Testis (tissue), 2 donors: ENCODE measurements around the gene KIF26A.

ENCODE experiments used
- POLR2A ChIP-seq: fragments of 450-650 bp; IDR thresholded peaks from one replicate; pipeline ENCODE4 v1.6.1; 2017; ENCODE audit warnings: antibody characterized with exemption, mild to moderate bottlenecking, moderate library complexity
- TF ChIP-seq, protein P1 (sequence below), 3 experiments: fragments of 450-650 bp in 2 of 3; fragments of 200-600 bp in 1 of 3; sonication (generic) in 1 of 3; IDR thresholded peaks; one replicate each; pipeline ENCODE4 v1.5.1; 2016 to 2019; ENCODE audit warnings: antibody characterized with exemption in 3 of 3, mild to moderate bottlenecking in 2 of 3, moderate library complexity in 1 of 3

DNA sequence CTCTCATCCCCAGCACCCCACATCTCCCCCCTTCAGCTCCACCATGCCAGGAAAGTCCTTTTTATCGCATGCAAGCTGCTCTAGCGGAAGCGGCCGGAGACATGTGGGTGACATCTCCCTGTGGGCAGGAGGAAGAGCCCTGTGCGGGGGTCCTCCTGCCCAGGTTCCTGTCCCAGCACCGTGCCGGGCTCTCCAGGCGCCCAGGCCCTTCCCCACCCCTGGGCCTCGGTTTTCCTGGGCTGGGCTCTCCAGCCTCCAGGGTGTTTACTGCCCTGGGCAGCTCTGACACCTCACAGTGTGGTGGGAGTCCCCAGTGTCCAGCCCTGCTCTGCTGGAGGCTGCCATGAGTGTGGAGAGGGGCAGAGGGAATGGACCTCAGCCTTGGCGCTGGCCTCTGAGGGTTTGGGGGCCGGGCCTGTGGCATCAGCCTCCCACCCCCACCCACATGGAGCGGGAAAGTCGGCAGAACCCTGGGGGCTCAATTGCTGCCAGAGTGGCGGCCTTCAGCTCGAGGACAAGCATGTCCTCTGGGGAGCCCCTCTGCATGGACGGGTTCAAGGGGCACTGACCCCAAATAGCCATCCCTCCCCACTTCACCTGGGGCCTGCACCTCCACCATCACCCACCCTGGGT lies 36.0 kb upstream of the KIF26A start:
- TF ChIP-seq, protein P1, sequence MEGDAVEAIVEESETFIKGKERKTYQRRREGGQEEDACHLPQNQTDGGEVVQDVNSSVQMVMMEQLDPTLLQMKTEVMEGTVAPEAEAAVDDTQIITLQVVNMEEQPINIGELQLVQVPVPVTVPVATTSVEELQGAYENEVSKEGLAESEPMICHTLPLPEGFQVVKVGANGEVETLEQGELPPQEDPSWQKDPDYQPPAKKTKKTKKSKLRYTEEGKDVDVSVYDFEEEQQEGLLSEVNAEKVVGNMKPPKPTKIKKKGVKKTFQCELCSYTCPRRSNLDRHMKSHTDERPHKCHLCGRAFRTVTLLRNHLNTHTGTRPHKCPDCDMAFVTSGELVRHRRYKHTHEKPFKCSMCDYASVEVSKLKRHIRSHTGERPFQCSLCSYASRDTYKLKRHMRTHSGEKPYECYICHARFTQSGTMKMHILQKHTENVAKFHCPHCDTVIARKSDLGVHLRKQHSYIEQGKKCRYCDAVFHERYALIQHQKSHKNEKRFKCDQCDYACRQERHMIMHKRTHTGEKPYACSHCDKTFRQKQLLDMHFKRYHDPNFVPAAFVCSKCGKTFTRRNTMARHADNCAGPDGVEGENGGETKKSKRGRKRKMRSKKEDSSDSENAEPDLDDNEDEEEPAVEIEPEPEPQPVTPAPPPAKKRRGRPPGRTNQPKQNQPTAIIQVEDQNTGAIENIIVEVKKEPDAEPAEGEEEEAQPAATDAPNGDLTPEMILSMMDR (IDR thresholded peaks at IDR 0.05): no peak
- TF ChIP-seq POLR2A: no peak
